B cell (primary cell): Measurements from ENCODE around the gene SLC25A10. TPM values are rescaled to one million over a fixed set of nuclear protein-coding genes. Genes with fewer than 3 reads are reported as not detected.

Source experiments
- ATAC-seq: fragments of 200-7000 bp; cut with Tn5 transposase; one replicate; pipeline ENCODE4 v1.10.0; 2021; ENCODE audit warnings: low read depth, mild to moderate bottlenecking, moderate number of reproducible peaks, moderate library complexity
- CTCF ChIA-PET: fragments of 350-600 bp; sonication (Branson Sonifier 250); formaldehyde crosslinking; loops from one replicate; lab custom pipeline; 2021; ENCODE audit warnings: antibody characterized with exemption, inconsistent platforms; lab: Charles Lee
- POLR2A ChIA-PET: fragments of 350-600 bp; sonication (Branson Sonifier 250); formaldehyde crosslinking; loops from one replicate; lab custom pipeline; 2021; ENCODE audit warnings: antibody characterized with exemption; lab: Charles Lee
- DNase-seq: peaks from one replicate; pipeline ENCODE4 v3.0.0; 2013
- H2AFZ ChIP-seq: 2 replicates; pipeline ENCODE4 v1.6.1; 2012; ENCODE audit warnings: mild to moderate bottlenecking, low read depth, low read length; ENCODE audit not compliant: insufficient read depth, poor library complexity, severe bottlenecking
- H3K27ac ChIP-seq, 2 donors: 1 replicate in 1 of 2; 2 replicates in 1 of 2; pipeline ENCODE4 v1.5.1; 2012 to 2013; ENCODE audit warnings: low read length in 2 of 2, mild to moderate bottlenecking in 2 of 2, moderate library complexity in 1 of 2
- H3K27me3 ChIP-seq, 4 experiments: fragments of 200-600 bp in 1 of 4; sonication (generic) in 1 of 4; replicated peaks in 1 of 4; 1 replicate in 2 of 4; 2 replicates in 2 of 4; pipeline versions ENCODE4 v1.6.1 to v1.7.0; 2013 to 2016; ENCODE audit warnings: low read length in 3 of 4, mild to moderate bottlenecking in 2 of 4, mixed read lengths in 1 of 4, moderate library complexity in 1 of 4; ENCODE audit not compliant: insufficient read depth in 4 of 4, control insufficient read depth in 3 of 4; ENCODE audit errors: control extremely low read depth in 1 of 4
- H3K36me3 ChIP-seq, 2 experiments: replicated peaks in 1 of 2; 1 replicate in 1 of 2; 2 replicates in 1 of 2; pipeline versions ENCODE4 v1.6.1 to v1.7.1; 2013; ENCODE audit warnings: low read length in 1 of 2; ENCODE audit not compliant: insufficient read depth in 2 of 2, control insufficient read depth in 1 of 2; ENCODE audit errors: control extremely low read depth in 1 of 2, extremely low read depth in 1 of 2
- H3K4me1 ChIP-seq, 2 donors: fragments of 200-600 bp in 1 of 2; sonication (generic) in 1 of 2; 1 replicate in 1 of 2; 2 replicates in 1 of 2; pipeline versions ENCODE4 v1.5.1 to v1.6.1; 2013 to 2017; ENCODE audit warnings: low read length in 2 of 2; ENCODE audit not compliant: control insufficient read depth in 2 of 2, insufficient read depth in 2 of 2
- H3K4me2 ChIP-seq: replicated peaks from 2 replicates; pipeline ENCODE3; 2012; ENCODE audit warnings: mild to moderate bottlenecking, low read depth, low read length; ENCODE audit not compliant: poor library complexity, severe bottlenecking
- H3K4me3 ChIP-seq, 5 experiments: fragments of 200-600 bp in 1 of 5; sonication (generic) in 1 of 5; 1 replicate in 3 of 5; 2 replicates in 2 of 5; pipeline versions ENCODE4 v1.5.1 to v1.7.0; 2011 to 2016; ENCODE audit warnings: low read length in 4 of 5, mild to moderate bottlenecking in 4 of 5, low read depth in 2 of 5, control low read depth in 1 of 5, moderate library complexity in 1 of 5; ENCODE audit not compliant: insufficient read depth in 1 of 5; ENCODE audit errors: control extremely low read depth in 1 of 5, extremely low read depth in 1 of 5
- H3K79me2 ChIP-seq: fragments of 200-600 bp; sonication (generic); one replicate; pipeline ENCODE4 v1.6.0; 2016; ENCODE audit warnings: low read length; ENCODE audit not compliant: control insufficient read depth, insufficient read depth
- H3K9ac ChIP-seq: fragments of 200-600 bp; sonication (generic); 2 replicates; pipeline ENCODE4 v1.6.1; 2017; ENCODE audit warnings: mild to moderate bottlenecking, low read length, moderate library complexity
- H3K9me3 ChIP-seq, 3 donors: one replicate each; pipeline versions ENCODE4 v1.6.1 to v1.7.1; 2013; ENCODE audit warnings: low read length in 2 of 3; ENCODE audit not compliant: control insufficient read depth in 2 of 3, insufficient read depth in 1 of 3; ENCODE audit errors: control extremely low read depth in 1 of 3
- H4K20me1 ChIP-seq: 2 replicates; pipeline ENCODE4 v1.6.0; 2012; ENCODE audit warnings: mild to moderate bottlenecking, low read length; ENCODE audit not compliant: insufficient read depth, control insufficient read depth, poor library complexity, severe bottlenecking
- H3K27ac Mint-ChIP-seq: one replicate; pipeline ENCODE4 v1.8.0; 2021; ENCODE audit warnings: mixed read lengths
- H3K27me3 Mint-ChIP-seq: one replicate; pipeline ENCODE4 v1.8.0; 2021; ENCODE audit warnings: mixed read lengths
- H3K4me1 Mint-ChIP-seq: one replicate; pipeline ENCODE4 v1.8.0; 2021; ENCODE audit warnings: mixed read lengths
- H3K4me3 Mint-ChIP-seq: one replicate; pipeline ENCODE4 v1.8.0; 2021; ENCODE audit warnings: mixed read lengths
- H3K9me3 Mint-ChIP-seq: one replicate; pipeline ENCODE4 v1.8.0; 2022; ENCODE audit warnings: mixed read lengths; ENCODE audit not compliant: insufficient read depth
- EZH2 ChIP-seq: IDR thresholded peaks from 2 replicates; pipeline ENCODE4 v1.6.1; 2012; ENCODE audit warnings: borderline replicate concordance, low read depth, mild to moderate bottlenecking, moderate library complexity, low read length; ENCODE audit not compliant: insufficient read depth, poor library complexity, severe bottlenecking
- WGBS: methylation state at CpG from one replicate; pipeline ENCODE4 v1.1.5; 2013; ENCODE audit warnings: missing lambda C conversion rate; ENCODE audit not compliant: insufficient coverage; 5-methylcytosine and 5-hydroxymethylcytosine counted together
- intact Hi-C: fragments of 100-400 bp; cut with micrococcal nuclease; formaldehyde crosslinking; loops from one replicate; pipeline ENCODE4 v1.10.0; 2022
- polyA plus RNA-seq: library from polyadenylated mRNA; depleted of rRNA; stranded (reverse); fragments of >200 nt; gene quantifications from 2 replicates; pipeline ENCODE4 v1.2.3, GENCODE V29; 2012
- total RNA-seq, 2 donors: library from RNA; stranded (reverse); fragments of 120-200 nt in 1 of 2; gene quantifications; 1 replicate in 1 of 2; 2 replicates in 1 of 2; pipeline versions ENCODE4 v1.2.3 to v1.2.4, GENCODE V29; 2013 to 2022
- TF ChIP-seq, protein P1 (sequence below): fragments of 200-600 bp; IDR thresholded peaks from one replicate; pipeline ENCODE4 v1.8.0; 2022; ENCODE audit warnings: antibody characterized with exemption, mild to moderate bottlenecking

The SLC25A10 gene
- total and polyA plus RNA-seq, 2 donors (not counting 1 experiment from before 2014, with no cell fraction given) = 3.9 to 5.0 TPM

DNA sequence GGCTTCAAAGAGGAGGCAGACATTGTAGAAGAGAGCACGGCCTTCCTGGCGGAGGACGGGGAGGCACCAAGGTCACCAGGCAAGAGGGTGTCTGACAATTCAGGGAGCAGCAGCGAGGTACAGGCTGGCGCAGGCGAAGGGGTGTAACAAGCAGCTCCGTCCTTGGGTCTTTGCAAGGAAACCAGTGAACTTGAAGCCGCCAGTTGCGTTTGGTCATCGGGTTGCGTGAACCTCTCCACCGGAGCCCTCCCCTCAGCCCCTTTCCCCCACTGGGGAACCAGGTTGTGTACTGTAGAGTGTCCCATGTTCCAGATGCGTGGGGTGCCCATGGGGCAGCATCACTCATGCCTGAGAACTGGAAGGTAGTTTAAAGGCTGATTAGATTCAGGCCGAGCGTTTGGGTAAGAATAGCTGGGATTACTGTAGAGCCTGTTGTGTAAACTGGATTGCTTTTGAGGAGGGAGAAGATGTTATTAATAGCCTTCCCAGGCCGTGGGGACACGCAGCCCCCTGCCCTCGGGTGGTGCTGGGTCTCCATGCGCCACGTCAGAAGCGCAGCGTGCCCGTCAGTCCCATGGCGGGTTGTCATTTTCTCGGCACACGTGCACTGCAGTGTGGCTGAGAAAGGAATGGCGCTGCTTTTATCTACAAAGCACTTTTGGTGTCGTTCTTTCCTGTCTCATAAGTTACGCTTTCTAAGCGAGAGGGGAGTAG lies 6.4 kb upstream of the SLC25A10 start:
- no peak overlapping the region for H3K4me3 ChIP-seq
- ChIA-PET POLR2A (no interaction called here), CTCF (no interaction called here)
- peaks cover 36% of the 10 kb centered on the region for H3K4me1 Mint-ChIP-seq
- H3K4me3 Mint-ChIP-seq = peak overlapping the region; percentile 45
- H3K9ac ChIP-seq = no peak overlapping the region
- no peak overlapping the region for H3K27ac ChIP-seq
- peaks cover 39% of the 10 kb centered on the region for H3K79me2 ChIP-seq
- peaks cover 19% of the 10 kb centered on the region for H4K20me1 ChIP-seq
- DNase-seq (no peak), ATAC-seq (no peak)
- no peaks in the 10 kb centered on the region for H3K9me3 ChIP-seq
- H3K4me1 ChIP-seq = peaks cover 27 to 38% of the 10 kb centered on the region in 2 donors
- no peaks in the 10 kb centered on the region for H3K27me3 Mint-ChIP-seq
- H3K27ac Mint-ChIP-seq = no peak overlapping the region
- no peak overlapping the region for H3K4me2 ChIP-seq
- peaks cover 0 to 21% of the 10 kb centered on the region in 2 experiments for H3K36me3 ChIP-seq
- no peaks in the 10 kb centered on the region for H3K27me3 ChIP-seq
- TF ChIP-seq, protein P1, sequence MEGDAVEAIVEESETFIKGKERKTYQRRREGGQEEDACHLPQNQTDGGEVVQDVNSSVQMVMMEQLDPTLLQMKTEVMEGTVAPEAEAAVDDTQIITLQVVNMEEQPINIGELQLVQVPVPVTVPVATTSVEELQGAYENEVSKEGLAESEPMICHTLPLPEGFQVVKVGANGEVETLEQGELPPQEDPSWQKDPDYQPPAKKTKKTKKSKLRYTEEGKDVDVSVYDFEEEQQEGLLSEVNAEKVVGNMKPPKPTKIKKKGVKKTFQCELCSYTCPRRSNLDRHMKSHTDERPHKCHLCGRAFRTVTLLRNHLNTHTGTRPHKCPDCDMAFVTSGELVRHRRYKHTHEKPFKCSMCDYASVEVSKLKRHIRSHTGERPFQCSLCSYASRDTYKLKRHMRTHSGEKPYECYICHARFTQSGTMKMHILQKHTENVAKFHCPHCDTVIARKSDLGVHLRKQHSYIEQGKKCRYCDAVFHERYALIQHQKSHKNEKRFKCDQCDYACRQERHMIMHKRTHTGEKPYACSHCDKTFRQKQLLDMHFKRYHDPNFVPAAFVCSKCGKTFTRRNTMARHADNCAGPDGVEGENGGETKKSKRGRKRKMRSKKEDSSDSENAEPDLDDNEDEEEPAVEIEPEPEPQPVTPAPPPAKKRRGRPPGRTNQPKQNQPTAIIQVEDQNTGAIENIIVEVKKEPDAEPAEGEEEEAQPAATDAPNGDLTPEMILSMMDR = no peak
- TF ChIP-seq EZH2 = no peak
- 93% methylated on average over 20 of the region's 30 CpGs for WGBS
- intact Hi-C loops = no loop called here
- no peaks in the 10 kb centered on the region for H3K9me3 Mint-ChIP-seq
- no peak overlapping the region for H2AFZ ChIP-seq

DNA sequence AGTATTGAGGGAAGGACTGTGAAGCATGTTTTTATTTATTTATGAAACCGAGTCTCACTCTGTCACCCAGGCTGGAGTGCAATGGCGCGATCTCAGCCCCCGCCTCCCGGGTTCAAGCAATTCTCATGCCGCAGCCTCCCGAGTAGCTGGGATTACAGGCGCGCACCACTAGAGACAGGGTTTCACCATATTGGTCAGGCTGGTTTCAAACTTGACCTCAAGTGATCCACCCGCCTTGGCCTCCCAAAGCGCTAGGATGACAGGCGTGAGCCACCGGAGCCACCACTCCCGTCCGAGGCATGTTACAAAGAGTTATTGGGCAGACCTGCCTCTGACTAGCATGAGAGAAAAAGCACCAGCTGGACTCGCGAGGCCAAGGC lies 5.9 kb upstream of the SLC25A10 start:
- intact Hi-C loops = no loop called here
- H3K27ac ChIP-seq = no peak overlapping the region
- no peak for ATAC-seq
- TF ChIP-seq EZH2 = no peak
- TF ChIP-seq, protein P1 = no peak
- ChIA-PET POLR2A (no interaction called here), CTCF (no interaction called here)
- peaks cover 0 to 16% of the 10 kb centered on the region in 2 experiments for H3K36me3 ChIP-seq
- H3K79me2 ChIP-seq = peaks cover 33% of the 10 kb centered on the region
- no peak overlapping the region for H3K4me3 ChIP-seq
- Mint-ChIP-seq H3K27ac (no peak overlapping the region), H3K9me3 (no peaks in the 10 kb centered on the region), H3K27me3 (no peaks in the 10 kb centered on the region), H3K4me3 (no peak overlapping the region), H3K4me1 (peaks cover 36% of the 10 kb centered on the region)
- DNase-seq = no peak
- H3K4me1 ChIP-seq = peaks cover 32 to 39% of the 10 kb centered on the region in 2 donors
- H3K4me2 ChIP-seq = no peak overlapping the region
- no peaks in the 10 kb centered on the region for H3K9me3 ChIP-seq
- H2AFZ ChIP-seq = no peak overlapping the region
- H3K27me3 ChIP-seq = peaks cover 0 to under 1% (median 0%) of the 10 kb centered on the region in 4 experiments
- H4K20me1 ChIP-seq = peaks cover 14% of the 10 kb centered on the region
- H3K9ac ChIP-seq = no peak overlapping the region
- 95% methylated on average over 17 of the region's 17 CpGs for WGBS
